Neural cell (in vitro differentiated cells): ENCODE results near the gene SLC19A1. TPM values are rescaled to one million over a fixed set of nuclear protein-coding genes. Genes with fewer than 3 reads are reported as not detected.

ENCODE experiments used
- H2AFZ ChIP-seq: fragments of 200-600, 300-800 bp; sonication (generic), shearing (Covaris generic); 2 replicates; pipeline ENCODE4 v1.6.0; 2014; ENCODE audit warnings: low read depth, mild to moderate bottlenecking, antibody characterized with exemption, low read length, moderate library complexity
- H3F3A ChIP-seq: fragments of 200-600 bp; shearing (Covaris generic); 2 replicates; pipeline ENCODE4 v1.6.1; 2016; ENCODE audit warnings: mild to moderate bottlenecking, moderate library complexity, mixed read lengths, antibody characterized with exemption, low read length; ENCODE audit not compliant: insufficient read depth, poor library complexity, severe bottlenecking
- H3K27ac ChIP-seq: fragments of 200-600, 300-800 bp; sonication (generic), shearing (Covaris generic); 2 replicates; pipeline ENCODE4 v1.5.1; 2014; ENCODE audit warnings: mild to moderate bottlenecking, low read length, moderate library complexity
- H3K27me3 ChIP-seq: fragments of 300-800, 200-600 bp; sonication (generic), shearing (Covaris generic); 2 replicates; pipeline ENCODE4 v1.6.0; 2014; ENCODE audit warnings: mild to moderate bottlenecking, low read depth, low read length, moderate library complexity; ENCODE audit not compliant: insufficient read depth
- H3K36me3 ChIP-seq: fragments of 300-800, 200-600 bp; sonication (generic), shearing (Covaris generic); 2 replicates; pipeline ENCODE4 v1.5.1; 2014; ENCODE audit warnings: mild to moderate bottlenecking, antibody characterized with exemption, low read length, moderate library complexity; ENCODE audit not compliant: insufficient read depth
- H3K4me2 ChIP-seq: fragments of 300-800, 200-600 bp; sonication (generic), shearing (Covaris generic); 2 replicates; pipeline ENCODE4 v1.6.0; 2014; ENCODE audit warnings: mild to moderate bottlenecking, low read length
- H3K4me3 ChIP-seq: fragments of 300-800, 200-600 bp; sonication (generic), shearing (Covaris generic); 2 replicates; pipeline ENCODE4 v1.5.1; 2014; ENCODE audit warnings: mild to moderate bottlenecking, low read length, moderate library complexity
- H3K79me2 ChIP-seq: fragments of 200-600 bp; shearing (Covaris generic); replicated peaks from 2 replicates; pipeline ENCODE4 v1.6.0; 2014; ENCODE audit warnings: mild to moderate bottlenecking, low read length, moderate library complexity; ENCODE audit not compliant: insufficient read depth
- H3K9ac ChIP-seq: fragments of 300-800, 200-600 bp; sonication (generic), shearing (Covaris generic); 2 replicates; pipeline ENCODE4 v1.6.1; 2016; ENCODE audit warnings: mild to moderate bottlenecking, low read length, mixed read lengths
- H3K9me2 ChIP-seq: fragments of 200-600 bp; shearing (Covaris generic); 2 replicates; pipeline ENCODE4 v1.6.1; 2016; ENCODE audit warnings: mild to moderate bottlenecking, low read length, mixed read lengths; ENCODE audit not compliant: insufficient read depth
- H3K9me3 ChIP-seq: fragments of 200-600, 300-800 bp; sonication (generic), shearing (Covaris generic); 2 replicates; pipeline ENCODE4 v1.6.1; 2016; ENCODE audit warnings: mild to moderate bottlenecking, mixed run types, low read length, moderate library complexity, mixed read lengths
- H4K20me1 ChIP-seq: fragments of 200-600 bp; shearing (Covaris generic); 2 replicates; pipeline ENCODE4 v1.6.1; 2016; ENCODE audit warnings: mild to moderate bottlenecking, mixed run types; ENCODE audit not compliant: insufficient read depth
- CTCF ChIP-seq: fragments of 450-650 bp; IDR thresholded peaks from 2 replicates; pipeline ENCODE4 v1.5.1; 2014; ENCODE audit warnings: antibody characterized with exemption, mild to moderate bottlenecking, moderate library complexity; ENCODE audit not compliant: poor library complexity, severe bottlenecking
- EP300 ChIP-seq: fragments of 450-650 bp; conservative IDR thresholded peaks from 2 replicates; pipeline ENCODE4 v1.6.1; 2014; ENCODE audit warnings: antibody characterized with exemption, mild to moderate bottlenecking, moderate library complexity; ENCODE audit not compliant: poor library complexity, severe bottlenecking
- EZH2 ChIP-seq: fragments of 200-600, 300-800 bp; shearing (Covaris generic), sonication (generic); IDR thresholded peaks from 2 replicates; pipeline ENCODE4 v1.6.1; 2014; ENCODE audit warnings: antibody characterized with exemption, low read length, borderline replicate concordance, mild to moderate bottlenecking; ENCODE audit not compliant: insufficient read depth, poor library complexity, severe bottlenecking
- MXI1 ChIP-seq: fragments of 450-650 bp; conservative IDR thresholded peaks from 2 replicates; pipeline ENCODE4 v1.6.1; 2014; ENCODE audit warnings: antibody characterized with exemption, mild to moderate bottlenecking; ENCODE audit not compliant: poor library complexity, severe bottlenecking
- POLR2AphosphoS5 ChIP-seq: IDR thresholded peaks from 2 replicates; pipeline ENCODE4 v1.6.1; 2012
- RAD21 ChIP-seq: fragments of 450-650 bp; conservative IDR thresholded peaks from 2 replicates; pipeline ENCODE4 v1.6.1; 2014; ENCODE audit warnings: antibody characterized with exemption, mild to moderate bottlenecking, moderate library complexity
- REST ChIP-seq: IDR thresholded peaks from 2 replicates; pipeline ENCODE4 v1.6.1; 2012; ENCODE audit warnings: borderline replicate concordance
- SMC3 ChIP-seq: fragments of 450-650 bp; conservative IDR thresholded peaks from 2 replicates; pipeline ENCODE4 v1.6.1; 2014; ENCODE audit warnings: antibody characterized with exemption, mild to moderate bottlenecking, moderate library complexity; ENCODE audit not compliant: poor library complexity
- TAF1 ChIP-seq: IDR thresholded peaks from 2 replicates; pipeline ENCODE4 v1.6.1; 2012; ENCODE audit warnings: low read depth
- polyA plus RNA-seq: library from polyadenylated mRNA; depleted of rRNA; stranded (reverse); fragments of >200 nt; gene quantifications from 2 replicates; pipeline ENCODE4 v1.2.3, GENCODE V29; 2014

Gene SLC19A1
- polyA plus RNA-seq, 1 donor from 2014 or later = 2.9 TPM

- H3K79me2 ChIP-seq = no peaks in the 10 kb centered on the region
- H3K36me3 ChIP-seq = no peaks in the 10 kb centered on the region
- H3K27me3 ChIP-seq = no peaks in the 10 kb centered on the region
- no peak overlapping the region for H3K9ac ChIP-seq
- H3K4me2 ChIP-seq = no peak overlapping the region
- H4K20me1 ChIP-seq = no peaks in the 10 kb centered on the region
- no peaks in the 10 kb centered on the region for H3K9me2 ChIP-seq
- H3K9me3 ChIP-seq = no peaks in the 10 kb centered on the region
- H2AFZ ChIP-seq = no peak overlapping the region
- TF ChIP-seq SMC3 (no peak), RAD21 (no peak), POLR2AphosphoS5 (no peak), CTCF (no peak)
- H3F3A ChIP-seq = no peaks in the 10 kb centered on the region
- H3K27ac ChIP-seq = no peak overlapping the region
- H3K4me3 ChIP-seq = no peak overlapping the region
These were observed 71.3 kb downstream of the SLC19A1 start for GRCh38 chr21:45470773-45471524.

GRCh38 chr21:45470087-45470515 lies 72.1 kb downstream of the SLC19A1 start:
- H3K27ac ChIP-seq = no peak overlapping the region
- no peak overlapping the region for H3K4me3 ChIP-seq
- H3F3A ChIP-seq = no peaks in the 10 kb centered on the region
- H3K36me3 ChIP-seq = no peaks in the 10 kb centered on the region
- H4K20me1 ChIP-seq = no peaks in the 10 kb centered on the region
- H2AFZ ChIP-seq = no peak overlapping the region
- TF ChIP-seq MXI1 = no peak
- TF ChIP-seq CTCF = no peak
- TF ChIP-seq TAF1 = no peak
- no peak for TF ChIP-seq EZH2
- TF ChIP-seq SMC3 = no peak
- H3K79me2 ChIP-seq = no peaks in the 10 kb centered on the region
- H3K9me3 ChIP-seq = no peaks in the 10 kb centered on the region
- H3K27me3 ChIP-seq = no peaks in the 10 kb centered on the region
- H3K4me2 ChIP-seq = no peak overlapping the region
- no peak overlapping the region for H3K9ac ChIP-seq
- H3K9me2 ChIP-seq = no peaks in the 10 kb centered on the region

GRCh38 chr21:45469273-45470086 lies 72.8 kb downstream of the SLC19A1 start:
- no peaks in the 10 kb centered on the region for H3F3A ChIP-seq
- H4K20me1 ChIP-seq = no peaks in the 10 kb centered on the region
- TF ChIP-seq POLR2AphosphoS5 (no peak), RAD21 (no peak), EP300 (no peak), MXI1 (no peak), TAF1 (no peak), REST (no peak), EZH2 (no peak), SMC3 (no peak), CTCF (no peak)
- no peak overlapping the region for H3K9ac ChIP-seq
- no peak overlapping the region for H3K27ac ChIP-seq
- no peak overlapping the region for H2AFZ ChIP-seq
- H3K4me2 ChIP-seq = no peak overlapping the region
- no peaks in the 10 kb centered on the region for H3K9me3 ChIP-seq
- H3K4me3 ChIP-seq = no peak overlapping the region
- H3K36me3 ChIP-seq = no peaks in the 10 kb centered on the region
- H3K79me2 ChIP-seq = no peaks in the 10 kb centered on the region
- H3K27me3 ChIP-seq = no peaks in the 10 kb centered on the region
- H3K9me2 ChIP-seq = no peaks in the 10 kb centered on the region
